ENCODE data around the gene BBS2. TPM values are rescaled to one million over a fixed set of nuclear protein-coding genes. Genes with fewer than 3 reads are reported as not detected.

BBS2 gene, protein sequence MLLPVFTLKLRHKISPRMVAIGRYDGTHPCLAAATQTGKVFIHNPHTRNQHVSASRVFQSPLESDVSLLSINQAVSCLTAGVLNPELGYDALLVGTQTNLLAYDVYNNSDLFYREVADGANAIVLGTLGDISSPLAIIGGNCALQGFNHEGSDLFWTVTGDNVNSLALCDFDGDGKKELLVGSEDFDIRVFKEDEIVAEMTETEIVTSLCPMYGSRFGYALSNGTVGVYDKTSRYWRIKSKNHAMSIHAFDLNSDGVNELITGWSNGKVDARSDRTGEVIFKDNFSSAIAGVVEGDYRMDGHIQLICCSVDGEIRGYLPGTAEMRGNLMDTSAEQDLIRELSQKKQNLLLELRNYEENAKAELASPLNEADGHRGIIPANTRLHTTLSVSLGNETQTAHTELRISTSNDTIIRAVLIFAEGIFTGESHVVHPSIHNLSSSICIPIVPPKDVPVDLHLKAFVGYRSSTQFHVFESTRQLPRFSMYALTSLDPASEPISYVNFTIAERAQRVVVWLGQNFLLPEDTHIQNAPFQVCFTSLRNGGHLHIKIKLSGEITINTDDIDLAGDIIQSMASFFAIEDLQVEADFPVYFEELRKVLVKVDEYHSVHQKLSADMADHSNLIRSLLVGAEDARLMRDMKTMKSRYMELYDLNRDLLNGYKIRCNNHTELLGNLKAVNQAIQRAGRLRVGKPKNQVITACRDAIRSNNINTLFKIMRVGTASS
- total RNA-seq, result 10 to 100 TPM; 37.5 to 70.0 TPM
- 10 to 100 TPM; 14.0 to 28.6 TPM for polyA plus RNA-seq
- long read RNA-seq, donor 1, full-length matches to known transcripts, result 8 of 18 reads
- long read RNA-seq, donor 1, partial matches to known transcripts, result 10 of 18 reads
- long read RNA-seq, donor 1, other reads (novel, unspliced or antisense), result 0 of 18 reads
- long read RNA-seq, donor 2, partial matches to known transcripts, result 11 of 11 reads
- long read RNA-seq, donor 2, other reads (novel, unspliced or antisense), result 0 of 11 reads
- long read RNA-seq, donor 3, partial matches to known transcripts, result 0 of 4 reads
- long read RNA-seq, donor 3, other reads (novel, unspliced or antisense), result 0 of 4 reads
- long read RNA-seq, donor 4, partial matches to known transcripts, result 16 of 17 reads
- long read RNA-seq, donor 4, other reads (novel, unspliced or antisense), result 0 of 17 reads
- long read RNA-seq, donor 5, full-length matches to known transcripts, result 5 of 18 reads
- long read RNA-seq, donor 5, partial matches to known transcripts, result 13 of 18 reads
- long read RNA-seq, donor 5, other reads (novel, unspliced or antisense), result 0 of 18 reads

- 1% methylated on average over 61 to 65 of the region's 65 CpGs for WGBS, 2 donors
- Histone ChIP-seq H3K27me3 (ENCODE audit: control insufficient read depth in 3 of 3, insufficient read depth in 3 of 3, low read length in 2 of 3) (no peaks in the 10 kb centered on the region), H3K36me3 (ENCODE audit: control insufficient read depth in 4 of 4, insufficient read depth in 4 of 4, low read length in 4 of 4) (peaks cover 0 to 3% (median 0%) of the 10 kb centered on the region in 4 donors), H3K4me1 (ENCODE audit: control insufficient read depth in 5 of 5, insufficient read depth in 5 of 5, low read length in 5 of 5) (peaks cover 0 to 9% (median 6%) of the 10 kb centered on the region in 5 donors), H3K9me3 (ENCODE audit: control insufficient read depth in 4 of 4, insufficient read depth in 3 of 4, low read length in 3 of 4) (peaks cover 0 to 2% (median 0%) of the 10 kb centered on the region in 4 donors), H3K9ac (ENCODE audit: insufficient read depth in 1 of 2, low read length in 2 of 2) (peak within 1 kb of the TSS; percentile 51 to 79), H3K27ac (ENCODE audit: low read depth in 1 of 2, low read length in 1 of 2) (peak within 1 kb of the TSS; percentile 89 to 95), H3K4me3 (peak within 1 kb of the TSS; percentile 97)
- TF ChIP-seq, protein P1, sequence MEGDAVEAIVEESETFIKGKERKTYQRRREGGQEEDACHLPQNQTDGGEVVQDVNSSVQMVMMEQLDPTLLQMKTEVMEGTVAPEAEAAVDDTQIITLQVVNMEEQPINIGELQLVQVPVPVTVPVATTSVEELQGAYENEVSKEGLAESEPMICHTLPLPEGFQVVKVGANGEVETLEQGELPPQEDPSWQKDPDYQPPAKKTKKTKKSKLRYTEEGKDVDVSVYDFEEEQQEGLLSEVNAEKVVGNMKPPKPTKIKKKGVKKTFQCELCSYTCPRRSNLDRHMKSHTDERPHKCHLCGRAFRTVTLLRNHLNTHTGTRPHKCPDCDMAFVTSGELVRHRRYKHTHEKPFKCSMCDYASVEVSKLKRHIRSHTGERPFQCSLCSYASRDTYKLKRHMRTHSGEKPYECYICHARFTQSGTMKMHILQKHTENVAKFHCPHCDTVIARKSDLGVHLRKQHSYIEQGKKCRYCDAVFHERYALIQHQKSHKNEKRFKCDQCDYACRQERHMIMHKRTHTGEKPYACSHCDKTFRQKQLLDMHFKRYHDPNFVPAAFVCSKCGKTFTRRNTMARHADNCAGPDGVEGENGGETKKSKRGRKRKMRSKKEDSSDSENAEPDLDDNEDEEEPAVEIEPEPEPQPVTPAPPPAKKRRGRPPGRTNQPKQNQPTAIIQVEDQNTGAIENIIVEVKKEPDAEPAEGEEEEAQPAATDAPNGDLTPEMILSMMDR (IDR thresholded peaks at IDR 0.05; ENCODE audit: control extremely low read depth, extremely low read depth), result no peak
- peak; percentile 96 for ATAC-seq (ENCODE audit: insufficient read depth, low FRiP score)
- peak; percentile 90 to 91 (median 91) for DNase-seq
Measured at GRCh38 chr16:56519459-56520250, at the start of gene BBS2. Gene BBS2, minus strand, starts transcription at chr16:56520024. Its CDS starts 162 bp downstream, at chr16:56519862.

GRCh38 chr16:56564793-56565477, 45.1 kb upstream of the BBS2 start, which contains the start of gene MT4:
Gene MT4, plus strand, starts transcription at chr16:56565073. Its CDS starts 56 bp downstream, at chr16:56565129.
- H3K9ac ChIP-seq (ENCODE audit: insufficient read depth in 1 of 2, low read length in 2 of 2), result no peak within 1 kb of the TSS
- H3K27ac ChIP-seq (ENCODE audit: low read depth in 1 of 2, low read length in 1 of 2), result no peak within 1 kb of the TSS
- TF ChIP-seq, protein P1 (IDR thresholded peaks at IDR 0.05; ENCODE audit: control extremely low read depth, extremely low read depth), result no peak
- no peaks in the 10 kb centered on the region for H3K36me3 ChIP-seq (ENCODE audit: control insufficient read depth in 4 of 4, insufficient read depth in 4 of 4, low read length in 4 of 4)
- 85 to 91% methylated on average over 12 of the region's 12 CpGs for WGBS, 2 donors
- no peak for DNase-seq
- ATAC-seq (ENCODE audit: insufficient read depth, low FRiP score), result no peak
- H3K4me1 ChIP-seq (ENCODE audit: control insufficient read depth in 5 of 5, insufficient read depth in 5 of 5, low read length in 5 of 5), result no peaks in the 10 kb centered on the region
- H3K4me3 ChIP-seq, result no peak within 1 kb of the TSS
- no peaks in the 10 kb centered on the region for H3K27me3 ChIP-seq (ENCODE audit: control insufficient read depth in 3 of 3, insufficient read depth in 3 of 3, low read length in 2 of 3)
- peaks cover 0 to 2% (median 0%) of the 10 kb centered on the region in 4 donors for H3K9me3 ChIP-seq (ENCODE audit: control insufficient read depth in 4 of 4, insufficient read depth in 3 of 4, low read length in 3 of 4)

- no peak overlapping the region for H3K4me3 ChIP-seq
- TF ChIP-seq, protein P1 (IDR thresholded peaks at IDR 0.05; ENCODE audit: control extremely low read depth, extremely low read depth), result no peak
- H3K9ac ChIP-seq (ENCODE audit: insufficient read depth in 1 of 2, low read length in 2 of 2), result no peak overlapping the region
- no peaks in the 10 kb centered on the region for H3K9me3 ChIP-seq (ENCODE audit: control insufficient read depth in 4 of 4, insufficient read depth in 3 of 4, low read length in 3 of 4)
- no peaks in the 10 kb centered on the region for H3K36me3 ChIP-seq (ENCODE audit: control insufficient read depth in 4 of 4, insufficient read depth in 4 of 4, low read length in 4 of 4)
- DNase-seq, result no peak
- peaks cover 0 to 5% (median 0%) of the 10 kb centered on the region in 3 donors for H3K27me3 ChIP-seq (ENCODE audit: control insufficient read depth in 3 of 3, insufficient read depth in 3 of 3, low read length in 2 of 3)
- H3K27ac ChIP-seq (ENCODE audit: low read depth in 1 of 2, low read length in 1 of 2), result no peak overlapping the region
- H3K4me1 ChIP-seq (ENCODE audit: control insufficient read depth in 5 of 5, insufficient read depth in 5 of 5, low read length in 5 of 5), result no peaks in the 10 kb centered on the region
- 82 to 94% methylated on average over 1 of the region's 1 CpG for WGBS, 2 donors
- ATAC-seq (ENCODE audit: insufficient read depth, low FRiP score), result no peak
Measured at GRCh38 chr16:56561126-56561525, 41.3 kb upstream of the BBS2 start.
